Fibroblast of villous mesenchyme (primary cell): Measurements from ENCODE around the gene OGFOD3. TPM values are rescaled to one million over a fixed set of nuclear protein-coding genes. Genes with fewer than 3 reads are reported as not detected.

Source experiments
- DNase-seq: peaks from one replicate; pipeline ENCODE4 v3.0.0-alpha.2; 2010; ENCODE audit warnings: low read depth
- H3K4me3 ChIP-seq: 2 replicates; pipeline ENCODE4 v1.5.1; 2011; ENCODE audit warnings: low read depth, mild to moderate bottlenecking, low read length
- CTCF ChIP-seq: IDR thresholded peaks from 2 replicates; pipeline ENCODE4 v1.5.1; 2012; ENCODE audit warnings: low read depth, mild to moderate bottlenecking, low read length; ENCODE audit not compliant: insufficient read depth
- small RNA-seq: library from RNA; depleted of rRNA; stranded (forward); fragments of <200 nt; gene quantifications from one replicate; pipeline ENCODE3, GENCODE V24; 2012
- total RNA-seq: library from RNA; depleted of rRNA; stranded (reverse); fragments of >200 nt; gene quantifications from 2 replicates; pipeline ENCODE4 v1.2.3, GENCODE V29; 2012

The OGFOD3 gene
- total RNA-seq, 1 donor: 20.7 TPM

GRCh38 chr17:82343560-82343959 is 74.8 kb downstream of the OGFOD3 start:
- DNase-seq: no peak
- TF ChIP-seq CTCF: no peak

GRCh38 chr17:82342361-82343079 is 75.9 kb downstream of the OGFOD3 start:
- no peak for TF ChIP-seq CTCF
- no peak overlapping the region for H3K4me3 ChIP-seq
- DNase-seq: no peak

More at GRCh38 chr17:82343560-82343959, 74.8 kb downstream of the OGFOD3 start:
- no peak overlapping the region for H3K4me3 ChIP-seq

GRCh38 chr17:82339634-82340580 is 78.5 kb downstream of the OGFOD3 start:
- peak overlapping the region; percentile 50 for H3K4me3 ChIP-seq
- TF ChIP-seq CTCF: no peak
- no peak for DNase-seq

Small RNA genes within 50 kb of the gene (small RNA-seq; reads per million reads assigned to genes)
- not detected for gene RF00019

Other genes starting within 250 kb of the OGFOD3 start
- 19.9 and 20.6 TPM in 2 replicates for gene CCDC57, start 205.7 kb downstream of the OGFOD3 start, total RNA-seq
- gene SLC16A3, start 189.5 kb downstream of the OGFOD3 start, total RNA-seq: 131 and 174 TPM in 2 replicates
- gene CSNK1D, start 144.9 kb downstream of the OGFOD3 start, total RNA-seq: 49.3 and 57.0 TPM in 2 replicates
- not detected in 2 replicates for gene CD7, start 101.0 kb downstream of the OGFOD3 start, total RNA-seq
- 11.9 and 24.2 TPM in 2 replicates for gene SECTM1, start 84.8 kb downstream of the OGFOD3 start, total RNA-seq
- gene TEX19, start 59.3 kb downstream of the OGFOD3 start, total RNA-seq: under 0.01 TPM in 1 of 2 replicates, not detected in the other
- not detected in 2 replicates for gene UTS2R, start 46.8 kb downstream of the OGFOD3 start, total RNA-seq
- 11.0 and 12.5 TPM in 2 replicates for gene HEXD, start 239 bp downstream of the OGFOD3 start, total RNA-seq
- gene CYBC1, start 32.2 kb upstream of the OGFOD3 start, total RNA-seq: 46.2 and 59.6 TPM in 2 replicates
- 21.6 and 30.3 TPM in 2 replicates for gene NARF, start 40.2 kb upstream of the OGFOD3 start, total RNA-seq
- gene FOXK2, start 101.1 kb upstream of the OGFOD3 start, total RNA-seq: 34.1 and 46.6 TPM in 2 replicates
- 62.5 and 70.8 TPM in 2 replicates for gene WDR45B, start 229.9 kb upstream of the OGFOD3 start, total RNA-seq